Measurements from ENCODE around the gene LARGE1.
A peak's percentile ranks its signal among the peaks of the same experiment; 100 is the strongest.

Gene LARGE1

GRCh38 chr22:33922349-33922681 lies 2.0 kb upstream of the LARGE1 start:
- H3K9me3 ChIP-seq (ENCODE audit: control extremely low read depth in 1 of 5, control insufficient read depth in 4 of 5, insufficient read depth in 2 of 5, low read depth in 1 of 5, low read length in 4 of 5): no peaks in the 10 kb centered on the region
- no peaks in the 10 kb centered on the region for H3K36me3 ChIP-seq (ENCODE audit: control insufficient read depth in 4 of 4, insufficient read depth in 4 of 4, low read length in 3 of 4)
- POLR2A ChIA-PET: no interaction called here
- under 1% methylated on average over 22 of the region's 23 CpGs for WGBS (ENCODE audit: insufficient coverage)
- H3K27me3 ChIP-seq (replicated peaks in 2 of 5; ENCODE audit: control insufficient read depth in 4 of 5, insufficient read depth in 5 of 5, low read length in 4 of 5): peaks cover 20 to 49% (median 27%) of the 10 kb centered on the region in 5 experiments
- H3K4me3 ChIP-seq (ENCODE audit: control insufficient read depth in 1 of 7, extremely low read depth in 1 of 7, insufficient read depth in 4 of 7, low read depth in 2 of 7, low read length in 6 of 7): peak overlapping the region in 6 of 7 experiments; percentile 20 to 79 (median 58)
- CTCF ChIA-PET: interaction anchor here (1.0 to 1.2 kb wide), 2 partner anchors 181 to 184 kb away, joined by 4 to 5 read pairs; no protein-coding TSS in a partner anchor
- H3K27ac ChIP-seq (ENCODE audit: insufficient read depth in 1 of 2, low read depth in 1 of 2, low read length in 2 of 2, poor library complexity in 1 of 2, severe bottlenecking in 2 of 2): no peak overlapping the region
- peaks cover 3 to 32% (median 21%) of the 10 kb centered on the region in 4 experiments for H3K4me1 ChIP-seq (ENCODE audit: control extremely low read depth in 1 of 4, control insufficient read depth in 4 of 4, insufficient read depth in 4 of 4, low read length in 3 of 4)
- peak in 2 of 3 donors; percentile 25 to 39 for DNase-seq

- Histone ChIP-seq H3K4me1 (ENCODE audit: control extremely low read depth in 1 of 4, control insufficient read depth in 4 of 4, insufficient read depth in 4 of 4, low read length in 3 of 4) (peaks cover 3 to 32% (median 21%) of the 10 kb centered on the region in 4 experiments), H3K9me3 (ENCODE audit: control extremely low read depth in 1 of 5, control insufficient read depth in 4 of 5, insufficient read depth in 2 of 5, low read depth in 1 of 5, low read length in 4 of 5) (no peaks in the 10 kb centered on the region), H3K27ac (ENCODE audit: insufficient read depth in 1 of 2, low read depth in 1 of 2, low read length in 2 of 2, poor library complexity in 1 of 2, severe bottlenecking in 2 of 2) (no peak overlapping the region), H3K36me3 (ENCODE audit: control insufficient read depth in 4 of 4, insufficient read depth in 4 of 4, low read length in 3 of 4) (no peaks in the 10 kb centered on the region), H3K4me3 (ENCODE audit: control insufficient read depth in 1 of 7, extremely low read depth in 1 of 7, insufficient read depth in 4 of 7, low read depth in 2 of 7, low read length in 6 of 7) (peak overlapping the region; percentile 37 to 79 (median 64)), H3K27me3 (replicated peaks in 2 of 5; ENCODE audit: control insufficient read depth in 4 of 5, insufficient read depth in 5 of 5, low read length in 4 of 5) (peaks cover 20 to 55% (median 32%) of the 10 kb centered on the region in 5 experiments)
- POLR2A ChIA-PET: no interaction called here
- WGBS (ENCODE audit: insufficient coverage): 0% methylated on average over 27 of the region's 52 CpGs
- DNase-seq: peak in 2 of 3 donors; percentile 52 to 57
- CTCF ChIA-PET: no interaction called here
Observed at GRCh38 chr22:33921525-33922348, 1.5 kb upstream of the LARGE1 start.

GRCh38 chr22:33920927-33921524 lies 750 bp upstream of the LARGE1 start:
- POLR2A ChIA-PET: no interaction called here
- peaks cover 3 to 32% (median 21%) of the 10 kb centered on the region in 4 experiments for H3K4me1 ChIP-seq (ENCODE audit: control extremely low read depth in 1 of 4, control insufficient read depth in 4 of 4, insufficient read depth in 4 of 4, low read length in 3 of 4)
- CTCF ChIA-PET: no interaction called here

DNA sequence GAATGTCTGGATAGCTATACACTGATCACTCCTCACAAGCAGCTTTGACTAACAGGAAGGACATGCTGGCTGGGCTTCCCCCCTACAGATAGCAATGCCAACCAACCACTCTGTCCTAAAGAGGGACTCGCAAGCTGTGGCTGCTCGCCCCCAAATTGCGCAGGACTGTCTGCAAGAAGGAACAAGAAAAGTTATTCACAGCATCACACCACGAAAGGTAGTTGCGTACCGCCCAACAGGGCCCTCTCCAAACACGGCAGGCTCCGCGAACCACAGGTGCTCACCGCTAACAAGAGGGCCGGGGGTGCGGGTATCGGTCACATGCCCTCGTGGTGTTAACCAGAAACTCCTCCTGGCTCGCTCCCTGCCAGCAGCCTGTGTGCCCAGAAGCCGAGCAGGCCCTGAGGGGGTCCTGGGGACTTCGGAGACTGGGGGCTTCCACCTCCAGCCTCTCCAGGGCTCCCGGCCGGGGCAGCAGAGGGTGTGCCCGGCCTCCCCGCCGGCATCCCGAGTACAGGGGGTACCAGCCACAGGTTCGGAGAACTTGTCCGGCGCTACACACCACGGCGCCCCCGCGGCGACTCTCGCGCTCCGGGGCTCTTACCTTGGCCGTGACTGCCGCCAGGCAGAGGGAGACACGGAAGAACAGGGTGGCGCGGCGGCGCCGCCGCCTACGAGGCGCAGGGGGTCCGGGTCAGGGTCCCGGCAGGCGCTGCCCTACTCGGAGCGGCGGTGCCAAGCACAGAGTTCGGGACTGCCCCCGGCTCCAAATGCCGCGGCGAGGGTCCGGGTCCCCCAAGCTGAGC lies 682 bp downstream of the LARGE1 start:
- Histone ChIP-seq H3K9me3 (ENCODE audit: control extremely low read depth in 1 of 5, control insufficient read depth in 4 of 5, insufficient read depth in 2 of 5, low read depth in 1 of 5, low read length in 4 of 5) (no peaks in the 10 kb centered on the region), H3K27ac (ENCODE audit: insufficient read depth in 1 of 2, low read depth in 1 of 2, low read length in 2 of 2, poor library complexity in 1 of 2, severe bottlenecking in 2 of 2) (no peak overlapping the region), H3K4me3 (ENCODE audit: control insufficient read depth in 1 of 7, extremely low read depth in 1 of 7, insufficient read depth in 4 of 7, low read depth in 2 of 7, low read length in 6 of 7) (peak overlapping the region; percentile 1 to 73 (median 57)), H3K27me3 (replicated peaks in 2 of 5; ENCODE audit: control insufficient read depth in 4 of 5, insufficient read depth in 5 of 5, low read length in 4 of 5) (peaks cover 20 to 60% (median 34%) of the 10 kb centered on the region in 5 experiments), H3K4me1 (ENCODE audit: control extremely low read depth in 1 of 4, control insufficient read depth in 4 of 4, insufficient read depth in 4 of 4, low read length in 3 of 4) (peaks cover 3 to 32% (median 21%) of the 10 kb centered on the region in 4 experiments), H3K36me3 (ENCODE audit: control insufficient read depth in 4 of 4, insufficient read depth in 4 of 4, low read length in 3 of 4) (no peaks in the 10 kb centered on the region)
- CTCF ChIA-PET: interaction anchor here (1.4 kb wide), 1 partner anchor 15 kb away, joined by 3 read pairs; no protein-coding TSS in a partner anchor
- under 1% methylated on average over 50 of the region's 57 CpGs for WGBS (ENCODE audit: insufficient coverage)
- POLR2A ChIA-PET: no interaction called here
- DNase-seq: peak; percentile 33 to 81 (median 73)

More at GRCh38 chr22:33920927-33921524, 750 bp upstream of the LARGE1 start:
- Histone ChIP-seq H3K4me3 (ENCODE audit: control insufficient read depth in 1 of 7, extremely low read depth in 1 of 7, insufficient read depth in 4 of 7, low read depth in 2 of 7, low read length in 6 of 7) (peak overlapping the region; percentile 37 to 79 (median 64)), H3K9me3 (ENCODE audit: control extremely low read depth in 1 of 5, control insufficient read depth in 4 of 5, insufficient read depth in 2 of 5, low read depth in 1 of 5, low read length in 4 of 5) (no peaks in the 10 kb centered on the region), H3K27me3 (replicated peaks in 2 of 5; ENCODE audit: control insufficient read depth in 4 of 5, insufficient read depth in 5 of 5, low read length in 4 of 5) (peaks cover 20 to 60% (median 34%) of the 10 kb centered on the region in 5 experiments), H3K27ac (ENCODE audit: insufficient read depth in 1 of 2, low read depth in 1 of 2, low read length in 2 of 2, poor library complexity in 1 of 2, severe bottlenecking in 2 of 2) (no peak overlapping the region), H3K36me3 (ENCODE audit: control insufficient read depth in 4 of 4, insufficient read depth in 4 of 4, low read length in 3 of 4) (no peaks in the 10 kb centered on the region)
- DNase-seq: peak; percentile 91 to 95 (median 94)
- WGBS (ENCODE audit: insufficient coverage): under 1% methylated on average over 36 of the region's 69 CpGs

DNA sequence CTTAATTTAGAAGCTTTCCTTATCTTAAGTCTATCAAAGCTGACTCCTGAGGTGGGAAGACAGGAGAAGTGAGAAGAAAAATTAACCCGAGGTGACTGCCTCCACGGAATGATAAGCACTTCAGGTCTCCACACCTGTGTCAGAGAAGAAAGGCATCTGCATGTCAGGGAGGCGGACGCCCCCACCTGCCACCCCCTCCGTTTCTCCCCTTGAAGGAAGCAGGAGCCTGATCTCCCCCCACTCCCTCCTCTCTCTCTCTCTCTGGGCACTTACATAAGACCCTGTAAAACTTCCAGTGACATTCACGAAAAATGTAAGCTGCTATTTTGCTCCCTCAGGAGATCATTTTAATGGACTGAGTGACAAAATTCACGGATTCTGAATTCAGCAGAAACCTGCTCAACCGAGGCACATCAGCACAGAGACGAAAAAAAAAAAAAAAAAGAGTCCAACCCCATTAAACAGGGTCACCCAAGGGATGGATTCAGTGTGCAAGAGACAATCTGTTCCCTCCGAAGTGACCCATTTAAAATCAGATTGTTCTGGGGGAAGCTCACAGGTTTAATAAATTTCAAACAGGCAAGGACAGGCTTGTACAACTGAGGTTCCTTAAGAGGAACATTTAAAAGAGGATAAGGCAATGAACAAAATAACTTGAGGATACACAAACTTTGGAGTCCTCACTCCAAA lies 1.5 kb downstream of the LARGE1 start:
- WGBS (ENCODE audit: insufficient coverage): 48% methylated on average over 6 of the region's 10 CpGs
- H3K4me1 ChIP-seq (ENCODE audit: control extremely low read depth in 1 of 4, control insufficient read depth in 4 of 4, insufficient read depth in 4 of 4, low read length in 3 of 4): peaks cover 3 to 32% (median 21%) of the 10 kb centered on the region in 4 experiments
- peak overlapping the region in 2 of 7 experiments; percentile 44 to 73 for H3K4me3 ChIP-seq (ENCODE audit: control insufficient read depth in 1 of 7, extremely low read depth in 1 of 7, insufficient read depth in 4 of 7, low read depth in 2 of 7, low read length in 6 of 7)
- ChIA-PET CTCF (interaction anchor here (0.6 to 1.4 kb wide), 3 partner anchors 9 to 1320 kb away, joined by 3 read pairs; no protein-coding TSS in a partner anchor), POLR2A (no interaction called here)
- H3K9me3 ChIP-seq (ENCODE audit: control extremely low read depth in 1 of 5, control insufficient read depth in 4 of 5, insufficient read depth in 2 of 5, low read depth in 1 of 5, low read length in 4 of 5): no peaks in the 10 kb centered on the region
- no peak for DNase-seq
- no peaks in the 10 kb centered on the region for H3K36me3 ChIP-seq (ENCODE audit: control insufficient read depth in 4 of 4, insufficient read depth in 4 of 4, low read length in 3 of 4)
- H3K27me3 ChIP-seq (replicated peaks in 2 of 5; ENCODE audit: control insufficient read depth in 4 of 5, insufficient read depth in 5 of 5, low read length in 4 of 5): peaks cover 20 to 60% (median 34%) of the 10 kb centered on the region in 5 experiments
- no peak overlapping the region for H3K27ac ChIP-seq (ENCODE audit: insufficient read depth in 1 of 2, low read depth in 1 of 2, low read length in 2 of 2, poor library complexity in 1 of 2, severe bottlenecking in 2 of 2)

DNA sequence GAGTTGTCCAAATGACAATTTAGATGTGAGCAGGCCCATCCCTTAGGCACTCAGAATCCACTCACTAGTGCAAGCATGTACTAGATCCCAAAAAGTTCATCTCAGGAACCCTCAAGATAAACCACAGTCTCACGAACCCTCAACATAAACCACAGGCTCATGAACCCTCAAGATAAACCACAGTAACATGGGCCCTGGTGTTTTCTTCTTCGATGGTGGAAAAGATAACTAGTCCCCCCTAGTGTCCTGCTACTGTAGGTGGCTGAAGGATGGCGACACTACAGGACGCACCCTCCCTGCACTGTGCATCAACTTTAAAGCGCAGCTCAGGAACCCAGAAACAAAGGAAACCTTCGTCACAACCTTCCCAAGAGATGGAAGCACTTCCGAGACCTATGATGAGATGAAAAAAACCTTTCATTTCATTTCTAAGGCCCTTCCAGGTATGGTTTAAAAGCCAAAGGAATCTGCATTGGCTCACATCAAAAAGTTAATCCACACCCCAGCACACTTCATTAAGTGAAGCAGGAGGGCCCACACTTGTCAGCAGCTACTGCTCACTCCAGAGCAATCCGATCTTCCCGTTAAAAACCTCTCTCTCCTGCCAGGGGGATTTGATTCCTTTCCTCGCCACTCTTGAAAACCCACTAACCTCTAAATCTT lies 2.4 kb downstream of the LARGE1 start:
- peak; percentile 15 to 28 (median 19) for DNase-seq
- no peaks in the 10 kb centered on the region for H3K36me3 ChIP-seq (ENCODE audit: control insufficient read depth in 4 of 4, insufficient read depth in 4 of 4, low read length in 3 of 4)
- CTCF ChIA-PET: interaction anchor here (1.2 kb wide), 1 partner anchor 8 kb away, joined by 3 read pairs; no protein-coding TSS in a partner anchor
- peaks cover 16 to 54% (median 31%) of the 10 kb centered on the region in 5 experiments for H3K27me3 ChIP-seq (replicated peaks in 2 of 5; ENCODE audit: control insufficient read depth in 4 of 5, insufficient read depth in 5 of 5, low read length in 4 of 5)
- peaks cover 3 to 30% (median 21%) of the 10 kb centered on the region in 4 experiments for H3K4me1 ChIP-seq (ENCODE audit: control extremely low read depth in 1 of 4, control insufficient read depth in 4 of 4, insufficient read depth in 4 of 4, low read length in 3 of 4)
- H3K4me3 ChIP-seq (ENCODE audit: control insufficient read depth in 1 of 7, extremely low read depth in 1 of 7, insufficient read depth in 4 of 7, low read depth in 2 of 7, low read length in 6 of 7): no peak overlapping the region
- no peak overlapping the region for H3K27ac ChIP-seq (ENCODE audit: insufficient read depth in 1 of 2, low read depth in 1 of 2, low read length in 2 of 2, poor library complexity in 1 of 2, severe bottlenecking in 2 of 2)
- WGBS (ENCODE audit: insufficient coverage): 70% methylated on average over 6 of the region's 10 CpGs
- POLR2A ChIA-PET: no interaction called here
- H3K9me3 ChIP-seq (ENCODE audit: control extremely low read depth in 1 of 5, control insufficient read depth in 4 of 5, insufficient read depth in 2 of 5, low read depth in 1 of 5, low read length in 4 of 5): no peaks in the 10 kb centered on the region
